Thyroid gland (tissue), 4 donors: ENCODE data around the gene OPN5.

Experiments used
- CTCF ChIP-seq, 6 experiments: fragments of 200-600 bp in 3 of 6; fragments of 450-650 bp in 3 of 6; sonication (generic) in 3 of 6; IDR thresholded peaks; one replicate each; pipeline ENCODE4 v1.5.1; 2016 to 2019; ENCODE audit warnings: antibody characterized with exemption in 6 of 6, mild to moderate bottlenecking in 2 of 6, inconsistent platforms in 1 of 6, moderate library complexity in 1 of 6
- POLR2A ChIP-seq, 2 donors: fragments of 450-650 bp; IDR thresholded peaks; one replicate each; pipeline ENCODE4 v1.6.1; 2017; ENCODE audit warnings: antibody characterized with exemption in 2 of 2, mild to moderate bottlenecking in 2 of 2, moderate library complexity in 1 of 2

GRCh38 chr6:47787620-47788497, 6.0 kb downstream of the OPN5 start:
- TF ChIP-seq CTCF (IDR thresholded peaks at IDR 0.05) (peak; percentile 65 to 88 (median 84)), POLR2A (IDR thresholded peaks at IDR 0.05) (no peak)
